DMS114 treated with DMSO at 0.1 percent for 48 hours (cell line): Measurements from ENCODE around the gene TPMT.
"Not testable (repeated sequence)": the region's sequence is repeated elsewhere in the genome, so short reads cannot be mapped to it uniquely, and the experiment has no call there.

Source experiments
- DNase-seq: peaks from one replicate; lab custom pipeline; 2025; ENCODE audit not compliant: unreplicated experiment; lab: John Stamatoyannopoulos, UW

TPMT gene

GRCh38 chr6:18154507-18155149, at the start of gene TPMT:
Gene TPMT (minus strand): TSS chr6:18155077. CDS start chr6:18149127, 5,950 bp downstream.
- DNase-seq, result no peak

DNA sequence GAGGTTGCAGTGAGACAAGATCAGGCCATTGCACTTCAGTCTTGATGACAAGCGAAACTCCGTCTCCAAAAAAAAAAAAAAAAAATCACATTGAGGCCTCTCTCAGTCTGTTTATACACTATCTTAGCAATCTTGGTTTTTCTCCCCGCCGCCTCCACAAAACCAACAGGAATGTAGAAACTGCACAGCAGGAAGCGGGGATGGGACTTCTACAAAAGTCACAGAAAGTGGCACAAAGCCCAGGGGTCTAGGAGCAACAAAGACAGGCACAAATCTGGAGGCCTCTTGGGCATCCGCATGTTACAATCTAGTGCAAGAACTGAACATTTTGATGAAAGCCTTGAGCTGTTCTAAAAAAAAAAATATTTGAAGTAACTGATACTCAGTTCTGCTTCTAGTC, 48.9 kb upstream of the TPMT start:
- no peak for DNase-seq

GRCh38 chr6:18192026-18192425, 37.1 kb upstream of the TPMT start:
- DNase-seq, result no peak

GRCh38 chr6:18189196-18189595, 34.3 kb upstream of the TPMT start:
- DNase-seq, result no peak

GRCh38 chr6:18187701-18188100, 32.8 kb upstream of the TPMT start:
- no peak for DNase-seq

DNA sequence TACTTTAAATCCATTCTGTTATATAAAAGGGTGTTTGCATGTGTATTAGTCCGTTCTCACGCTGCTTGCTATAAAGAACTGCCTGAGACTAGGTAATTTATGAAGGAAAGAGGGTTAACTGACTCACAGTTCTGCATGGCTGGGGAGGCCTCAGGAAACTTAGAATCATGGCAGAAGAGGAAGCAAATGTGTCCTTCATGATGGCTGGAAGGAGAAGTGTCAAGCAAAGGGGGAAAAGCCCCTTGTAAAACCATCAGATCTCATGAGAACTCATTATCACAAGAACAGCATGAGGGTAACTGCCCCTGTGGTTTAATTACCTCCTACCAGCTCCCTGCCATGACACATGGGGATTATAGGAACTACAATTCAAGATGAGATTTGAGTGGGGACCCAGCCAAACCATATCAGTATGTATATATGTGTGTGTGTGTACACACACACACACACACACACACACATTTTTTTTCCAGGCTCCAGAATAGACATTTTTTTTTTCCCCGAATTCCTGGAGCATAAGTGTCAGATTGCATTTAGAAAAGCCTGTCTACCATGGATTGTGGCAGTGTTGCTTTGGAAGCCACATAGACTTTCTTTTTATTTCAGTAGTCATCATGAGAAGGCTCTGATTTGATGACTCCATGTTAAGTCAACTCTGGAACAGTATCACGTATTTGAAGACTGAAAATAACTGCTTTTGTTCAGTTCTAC, 31.8 kb upstream of the TPMT start:
- no peak for DNase-seq

GRCh38 chr6:18186033-18186432, 31.2 kb upstream of the TPMT start:
- no peak for DNase-seq

DNA sequence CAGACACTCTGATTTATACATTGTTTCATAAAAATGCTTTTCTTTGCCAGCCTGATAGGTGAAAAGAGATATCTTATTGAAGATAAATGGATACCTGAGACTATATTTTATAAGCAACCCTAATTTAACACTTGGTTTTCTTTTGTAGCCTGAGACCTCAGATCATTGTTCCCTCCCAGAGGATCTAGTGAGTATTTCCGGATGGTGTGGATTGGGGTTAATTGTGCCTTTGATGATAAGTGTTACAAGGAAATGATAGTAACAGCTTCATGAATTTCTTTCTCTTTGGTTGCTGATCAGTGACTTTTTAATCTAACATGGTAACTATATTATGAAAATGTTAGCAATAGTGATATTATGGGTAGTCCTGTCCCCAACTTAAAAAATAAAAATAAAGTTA, 30.7 kb upstream of the TPMT start:
- DNase-seq, result no peak

DNA sequence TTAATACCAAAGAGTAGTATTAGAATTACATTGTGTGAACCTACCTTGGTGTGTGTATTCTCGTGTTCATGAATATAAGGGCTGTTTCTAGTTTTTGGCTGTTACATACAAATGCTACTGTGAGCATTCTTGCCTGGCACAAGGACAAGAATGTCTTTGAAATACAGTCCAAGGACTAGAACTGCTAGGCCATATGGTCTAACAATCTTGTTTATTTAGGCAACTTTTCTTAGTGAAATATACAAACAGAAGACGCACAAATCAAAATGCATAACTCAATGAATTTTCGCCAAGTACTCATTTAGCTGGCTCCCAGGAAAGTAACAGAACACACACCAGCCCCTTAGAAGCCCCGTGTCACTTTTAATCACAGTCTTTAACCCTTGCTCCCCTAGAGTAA, 28.9 kb upstream of the TPMT start:
- no peak for DNase-seq

- DNase-seq, result no peak
These were observed 27.7 kb upstream of the TPMT start for GRCh38 chr6:18182568-18182967.

DNA sequence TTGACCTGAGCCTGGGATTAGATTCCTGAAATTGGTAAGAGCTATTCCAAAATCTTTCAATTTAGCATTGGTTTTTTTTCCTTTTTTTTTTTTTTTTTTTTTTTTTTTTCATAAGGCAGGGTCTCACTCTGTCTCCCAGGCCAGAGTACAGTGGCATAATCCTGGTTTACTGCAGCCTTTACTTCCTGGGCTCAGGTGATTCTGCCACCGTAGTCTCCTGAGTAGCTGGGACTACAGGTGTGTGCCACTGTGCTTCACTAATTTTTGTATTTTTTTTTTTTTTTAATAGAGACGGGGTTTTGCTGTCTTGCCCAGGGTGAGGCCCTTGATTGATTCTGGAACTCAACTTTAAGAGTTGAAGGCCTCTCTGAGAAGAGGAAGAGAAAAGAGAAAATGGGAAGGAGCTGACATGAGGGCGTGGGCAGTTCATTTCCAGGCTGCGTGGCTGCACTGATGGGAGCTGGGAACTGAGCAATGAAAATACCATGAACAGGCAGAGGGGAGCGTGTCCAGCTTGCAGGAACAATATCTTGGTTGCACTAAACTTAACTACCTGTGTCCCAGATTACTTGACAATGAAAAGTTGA, 25.0 kb upstream of the TPMT start:
- DNase-seq, result no peak

DNA sequence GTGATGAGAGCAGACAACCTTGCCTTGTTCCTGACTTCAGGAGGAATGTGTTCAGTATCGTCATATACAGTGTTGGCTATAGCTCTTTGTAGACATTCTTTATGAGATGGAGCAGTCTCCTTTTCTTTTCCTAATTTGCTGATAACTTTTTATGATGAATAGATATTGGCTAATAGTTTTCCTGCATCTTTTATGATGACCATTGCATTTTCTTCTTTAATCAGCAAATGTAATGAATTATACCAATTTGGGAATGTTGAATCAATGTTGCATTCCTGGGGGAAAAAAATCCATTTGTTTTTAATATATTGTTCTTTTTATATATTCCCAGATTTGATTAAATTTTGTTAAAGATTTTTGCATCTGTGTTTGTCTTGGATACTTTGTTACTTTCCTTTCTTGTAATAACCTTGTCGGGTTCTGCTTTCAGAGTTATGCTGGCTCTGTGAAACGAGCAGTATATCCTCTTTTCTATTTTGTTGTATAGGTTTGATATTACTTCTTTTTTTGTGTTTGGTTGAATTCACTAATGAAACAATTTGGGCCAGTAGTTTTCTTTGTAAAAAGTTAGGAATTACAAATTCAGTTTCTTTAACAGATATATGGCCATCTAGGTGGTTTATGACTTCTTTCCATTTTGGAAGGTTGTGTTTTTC, 24.2 kb upstream of the TPMT start:
- no peak for DNase-seq

GRCh38 chr6:18177286-18177965, 22.5 kb upstream of the TPMT start:
- no peak for DNase-seq

DNA sequence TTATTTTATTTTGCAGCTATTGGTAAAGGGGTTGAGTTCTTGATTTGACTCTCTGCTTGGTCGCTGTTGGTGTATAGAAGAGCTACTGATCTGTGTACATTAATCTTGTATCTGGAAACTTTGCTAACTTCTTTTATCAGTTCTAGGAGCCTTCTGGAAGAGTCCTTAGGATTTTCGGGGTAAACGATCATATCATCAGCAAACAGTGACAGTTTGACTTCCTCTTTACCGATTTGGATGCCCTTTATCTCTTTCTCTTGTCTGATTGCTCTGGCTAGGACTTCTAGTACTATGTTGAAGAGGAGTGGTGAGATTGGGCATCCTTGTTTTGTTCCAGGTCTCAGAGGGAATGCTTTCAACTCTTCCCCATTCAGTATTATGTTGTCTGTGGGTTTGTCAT, 21.3 kb upstream of the TPMT start:
- not testable (repeated sequence) for DNase-seq

- DNase-seq, result no peak
These were observed 17.0 kb upstream of the TPMT start for GRCh38 chr6:18171871-18172270.

DNA sequence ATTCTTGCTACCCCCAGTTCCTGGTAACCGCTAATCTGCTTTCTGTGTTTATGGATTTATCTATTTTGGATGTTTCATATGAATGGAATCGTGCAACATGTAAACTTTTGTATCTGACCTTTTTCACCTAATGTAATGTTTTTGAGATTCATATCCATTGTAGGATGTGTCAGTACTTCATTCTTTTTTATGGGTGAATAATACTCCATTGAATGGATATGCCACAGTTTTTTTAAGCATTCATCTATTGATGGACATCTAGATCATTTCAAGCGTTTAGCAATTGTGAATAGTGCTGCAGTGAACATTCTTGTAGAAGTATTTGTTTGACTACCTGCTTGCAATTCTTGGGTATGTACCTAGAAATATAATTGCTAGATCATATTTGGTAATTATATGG, 13.4 kb upstream of the TPMT start:
- no peak for DNase-seq

DNA sequence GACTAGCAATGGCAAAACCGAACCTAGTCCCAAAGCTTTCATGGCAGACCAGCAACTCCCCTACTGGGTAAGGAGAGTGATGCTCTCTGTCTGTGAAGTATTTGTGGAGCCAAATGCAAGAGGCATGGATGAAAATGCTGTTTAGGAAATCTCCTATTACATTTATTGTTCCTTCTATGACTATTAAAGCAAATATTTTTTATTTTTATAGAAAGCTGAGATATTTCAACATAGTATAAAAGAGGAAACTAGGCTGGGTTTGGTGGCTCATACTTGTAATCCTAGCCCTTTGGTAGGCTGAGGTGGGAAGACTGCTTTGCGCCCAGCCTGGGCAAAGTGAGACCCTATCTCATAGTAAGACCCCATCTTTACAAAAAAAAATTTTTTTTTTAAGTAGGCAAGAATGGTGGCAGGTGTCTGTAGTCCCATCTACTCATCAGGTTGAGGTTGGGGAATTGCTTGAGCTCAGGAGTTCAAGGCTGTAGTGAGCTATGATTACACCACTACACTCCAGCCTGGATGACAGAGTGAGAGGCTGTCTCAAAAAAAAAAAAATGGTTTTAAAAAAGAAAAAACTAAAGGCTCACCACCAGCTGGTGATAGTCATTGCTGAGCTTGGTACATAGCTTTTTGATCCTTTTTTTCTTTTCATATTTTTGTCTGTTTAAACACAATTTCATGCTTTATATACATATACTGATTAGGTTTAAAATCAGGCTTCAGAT, 11.6 kb upstream of the TPMT start:
- no peak for DNase-seq

- no peak for DNase-seq
These were observed 10.9 kb upstream of the TPMT start for GRCh38 chr6:18165751-18166150.

GRCh38 chr6:18162401-18162800, 7.5 kb upstream of the TPMT start:
- DNase-seq, result no peak

DNA sequence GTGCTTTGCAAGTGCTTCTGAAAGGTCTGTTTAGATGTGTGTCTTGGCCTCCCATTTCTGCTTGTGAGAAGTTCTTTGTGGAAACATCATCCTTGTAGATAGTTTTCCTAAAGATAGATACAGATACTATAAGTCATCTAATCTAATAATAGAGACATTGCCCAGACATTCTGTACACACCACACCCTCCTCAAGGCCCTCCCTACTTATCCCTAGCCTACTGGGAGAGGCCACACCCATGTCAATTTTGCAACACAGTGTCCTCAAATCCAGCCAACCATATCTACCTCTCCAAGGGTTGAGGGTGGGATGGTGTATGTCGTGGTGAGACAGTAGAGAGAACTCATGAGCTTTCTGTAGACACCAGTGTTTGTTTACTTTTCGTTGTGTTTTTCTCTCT, 6.6 kb upstream of the TPMT start:
- no peak for DNase-seq

GRCh38 chr6:18160911-18161310, 6.0 kb upstream of the TPMT start:
- DNase-seq, result no peak
